ENCODE results near the gene EVC2.

Gene EVC2

DNA sequence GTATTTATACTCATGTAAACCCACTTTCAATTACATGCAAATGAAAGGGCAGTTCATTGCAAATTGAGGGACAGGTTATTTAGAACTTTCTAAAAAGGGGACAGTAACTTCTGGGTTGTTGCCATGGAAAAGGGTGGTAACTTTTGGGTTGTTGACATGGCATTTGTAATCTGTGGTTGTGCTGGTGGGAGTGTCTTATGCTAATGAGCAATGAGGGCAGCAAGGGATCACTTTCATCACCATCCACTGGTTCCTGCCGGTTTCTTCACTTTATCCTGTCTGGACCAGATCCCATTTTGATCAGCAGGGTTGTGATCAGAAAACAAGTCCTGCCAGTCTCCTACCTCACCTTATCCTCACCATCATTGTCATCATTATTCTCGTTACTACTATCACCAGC lies 34.6 kb upstream of the EVC2 start:
- H3K36me3 ChIP-seq (ENCODE audit: insufficient read depth, low read length): no peaks in the 10 kb centered on the region
- H3K9me3 ChIP-seq (ENCODE audit: insufficient read depth, low read depth, low read length): peaks cover 4% of the 10 kb centered on the region; the same call in 1 of the 2 replicates
- H3K79me2 ChIP-seq (ENCODE audit: insufficient read depth, low read length): no peaks in the 10 kb centered on the region
- no peaks in the 10 kb centered on the region for H3K27me3 ChIP-seq (ENCODE audit: insufficient read depth, low read length, poor library complexity, severe bottlenecking)
- no peaks in the 10 kb centered on the region for H3K4me1 ChIP-seq (ENCODE audit: insufficient read depth, low read length, poor library complexity, severe bottlenecking)
- H3K9me2 ChIP-seq (replicated peaks; ENCODE audit: low read depth, low read length): no peaks in the 10 kb centered on the region
- H3K4me3 ChIP-seq (ENCODE audit: low read length, poor library complexity, severe bottlenecking): no peak overlapping the region
- no peak overlapping the region for H3K4me2 ChIP-seq (ENCODE audit: low read depth, low read length, poor library complexity, severe bottlenecking)
- H4K20me1 ChIP-seq (ENCODE audit: insufficient read depth, low read length, poor library complexity, severe bottlenecking): no peaks in the 10 kb centered on the region
- TF ChIP-seq EZH2phosphoT487 (IDR thresholded peaks at IDR 0.05; ENCODE audit: borderline replicate concordance) (no peak), CTCF (conservative IDR thresholded peaks at IDR 0.05; ENCODE audit: low read length) (no peak)
- H2AFZ ChIP-seq (ENCODE audit: low read length): no peak overlapping the region
- H3K9ac ChIP-seq (ENCODE audit: low read depth, low read length, poor library complexity, severe bottlenecking): no peak overlapping the region
- H3F3A ChIP-seq (ENCODE audit: low read depth): no peaks in the 10 kb centered on the region

DNA sequence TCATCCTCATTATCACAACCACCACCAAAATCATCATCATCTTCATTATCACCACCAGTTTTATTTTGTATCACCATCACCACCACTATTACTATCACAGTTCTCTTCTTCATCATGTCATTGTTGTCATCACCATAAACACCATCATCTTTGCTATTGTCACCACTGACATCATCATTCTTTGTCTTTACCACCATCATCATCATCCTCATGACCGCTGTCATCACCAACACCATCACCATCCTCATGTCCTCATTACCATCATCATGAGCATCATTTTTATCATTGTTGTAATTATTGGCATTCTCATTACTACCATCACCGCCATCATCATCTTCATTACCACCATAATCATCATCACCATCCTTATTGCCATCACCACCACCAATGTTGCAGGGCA lies 34.0 kb upstream of the EVC2 start:
- Histone ChIP-seq H3K79me2 (ENCODE audit: insufficient read depth, low read length) (no peaks in the 10 kb centered on the region), H3K9me3 (ENCODE audit: insufficient read depth, low read depth, low read length) (peaks cover 4% of the 10 kb centered on the region; the same call in 1 of the 2 replicates), H2AFZ (ENCODE audit: low read length) (no peak overlapping the region), H3K4me3 (ENCODE audit: low read length, poor library complexity, severe bottlenecking) (no peak overlapping the region), H3K9ac (ENCODE audit: low read depth, low read length, poor library complexity, severe bottlenecking) (no peak overlapping the region), H3K36me3 (ENCODE audit: insufficient read depth, low read length) (no peaks in the 10 kb centered on the region), H3K27me3 (ENCODE audit: insufficient read depth, low read length, poor library complexity, severe bottlenecking) (no peaks in the 10 kb centered on the region), H3K4me1 (ENCODE audit: insufficient read depth, low read length, poor library complexity, severe bottlenecking) (no peaks in the 10 kb centered on the region), H4K20me1 (ENCODE audit: insufficient read depth, low read length, poor library complexity, severe bottlenecking) (no peaks in the 10 kb centered on the region), H3K4me2 (ENCODE audit: low read depth, low read length, poor library complexity, severe bottlenecking) (no peak overlapping the region), H3K9me2 (replicated peaks; ENCODE audit: low read depth, low read length) (no peaks in the 10 kb centered on the region), H3F3A (ENCODE audit: low read depth) (no peaks in the 10 kb centered on the region)
- TF ChIP-seq CTCF (conservative IDR thresholded peaks at IDR 0.05; ENCODE audit: low read length): no peak
- no peak for TF ChIP-seq EZH2phosphoT487 (IDR thresholded peaks at IDR 0.05; ENCODE audit: borderline replicate concordance)

GRCh38 chr4:5738061-5738460 lies 29.7 kb upstream of the EVC2 start:
- H3K9me2 ChIP-seq (replicated peaks; ENCODE audit: low read depth, low read length): no peaks in the 10 kb centered on the region
- H2AFZ ChIP-seq (ENCODE audit: low read length): no peak overlapping the region
- H3K4me3 ChIP-seq (ENCODE audit: low read length, poor library complexity, severe bottlenecking): no peak overlapping the region
- H3K79me2 ChIP-seq (ENCODE audit: insufficient read depth, low read length): no peaks in the 10 kb centered on the region
- H3K9me3 ChIP-seq (ENCODE audit: insufficient read depth, low read depth, low read length): no peaks in the 10 kb centered on the region
- TF ChIP-seq CTCF (conservative IDR thresholded peaks at IDR 0.05; ENCODE audit: low read length) (no peak), EZH2phosphoT487 (IDR thresholded peaks at IDR 0.05; ENCODE audit: borderline replicate concordance) (no peak)
- no peaks in the 10 kb centered on the region for H3K36me3 ChIP-seq (ENCODE audit: insufficient read depth, low read length)
- H3K4me2 ChIP-seq (ENCODE audit: low read depth, low read length, poor library complexity, severe bottlenecking): no peak overlapping the region
- H3K4me1 ChIP-seq (ENCODE audit: insufficient read depth, low read length, poor library complexity, severe bottlenecking): no peaks in the 10 kb centered on the region
- H3F3A ChIP-seq (ENCODE audit: low read depth): no peaks in the 10 kb centered on the region
- H3K27me3 ChIP-seq (ENCODE audit: insufficient read depth, low read length, poor library complexity, severe bottlenecking): no peaks in the 10 kb centered on the region
- no peak overlapping the region for H3K9ac ChIP-seq (ENCODE audit: low read depth, low read length, poor library complexity, severe bottlenecking)
- no peaks in the 10 kb centered on the region for H4K20me1 ChIP-seq (ENCODE audit: insufficient read depth, low read length, poor library complexity, severe bottlenecking)
